ENCODE measurements around the gene STAC. TPM values are rescaled to one million over a fixed set of nuclear protein-coding genes. Genes with fewer than 3 reads are reported as not detected.

Gene STAC
- 0.11 and 0.79 TPM in 2 replicates for total RNA-seq

DNA sequence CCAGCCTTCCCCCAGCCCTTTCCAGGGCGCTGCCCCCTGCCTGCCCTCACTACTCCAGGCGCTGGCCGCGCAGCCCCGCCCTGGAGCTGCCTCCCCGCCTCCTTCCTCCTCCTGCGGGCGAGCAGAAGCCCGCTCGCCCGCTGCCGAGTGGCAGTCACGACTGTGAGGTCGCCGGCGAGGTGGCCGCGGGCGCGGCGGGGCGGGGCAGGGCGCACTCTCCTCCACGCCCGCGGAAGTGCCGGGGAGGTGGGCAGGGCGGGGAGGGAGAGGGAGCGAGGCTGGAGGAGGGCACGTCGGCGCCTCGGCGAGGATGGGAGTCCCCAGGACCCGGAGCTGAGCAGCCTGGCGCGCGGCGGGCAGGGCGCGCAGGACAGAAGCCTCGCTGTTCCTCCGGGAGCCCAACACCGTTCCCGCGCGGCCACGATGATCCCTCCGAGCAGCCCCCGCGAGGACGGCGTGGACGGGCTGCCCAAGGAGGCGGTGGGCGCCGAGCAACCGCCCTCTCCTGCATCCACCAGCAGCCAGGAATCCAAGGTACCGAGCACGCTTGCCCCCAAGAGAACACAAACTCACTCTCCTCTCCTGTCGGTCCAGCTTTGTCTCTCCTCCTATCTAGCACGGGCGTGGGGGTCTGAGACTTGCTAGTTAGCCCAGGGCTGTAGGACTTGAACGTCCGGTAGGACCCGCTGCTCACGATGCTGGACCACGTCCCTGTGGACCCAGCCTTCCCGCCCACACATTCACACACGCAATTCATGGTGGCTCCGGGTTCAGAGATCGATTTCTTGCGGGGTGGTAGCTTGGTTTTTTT, at the start of gene STAC:
TSS of gene STAC (plus strand) at position 284 of the 811 bp plus-strand sequence. CDS start at position 424, 140 bp downstream.

Data from placental epithelial cell (primary cell).